Measurements from ENCODE around the gene MCF2L.
"Not testable (repeated sequence)": the region's sequence is repeated elsewhere in the genome, so short reads cannot be mapped to it uniquely, and the experiment has no call there.

The MCF2L gene

DNA sequence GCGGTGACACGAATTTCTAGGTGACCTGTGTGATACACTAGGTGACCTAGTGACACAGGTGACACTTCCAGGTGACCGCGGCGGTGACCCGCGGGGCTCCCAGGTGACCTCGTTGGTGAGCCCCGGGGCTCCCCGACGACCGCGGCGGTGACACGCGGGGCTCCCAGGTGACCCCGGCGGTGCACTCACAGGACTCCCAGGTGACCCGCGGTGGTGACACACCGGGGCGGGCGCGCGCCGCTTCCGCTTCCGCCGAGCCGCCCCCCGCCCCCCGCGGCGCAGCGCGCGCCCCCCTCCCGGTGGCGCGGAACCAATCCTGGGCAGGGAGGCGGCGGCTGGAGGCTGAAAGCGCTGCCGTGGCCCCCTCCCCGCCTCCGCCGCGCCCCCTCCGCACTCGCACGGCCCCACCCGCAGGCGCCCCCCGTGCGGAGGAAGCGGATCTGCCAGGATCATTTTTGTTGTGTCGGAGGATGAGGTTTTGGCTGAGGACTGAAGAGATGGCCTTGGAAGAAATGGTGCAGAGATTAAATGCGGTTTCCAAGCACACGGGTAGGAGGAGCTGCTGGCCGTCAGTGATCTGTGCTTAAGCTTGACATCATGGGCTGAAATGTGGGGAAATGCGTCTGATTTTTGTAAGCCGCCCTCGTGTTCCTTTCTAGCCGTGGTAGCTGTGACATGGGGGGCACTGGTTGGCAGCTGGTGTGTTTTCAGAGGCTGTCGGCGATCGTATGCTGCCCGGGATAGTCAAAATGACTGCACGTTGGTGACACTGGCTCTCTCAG, at the start of gene MCF2L:
Gene MCF2L, plus strand, starts transcription at position 305 of the 782 bp plus-strand sequence. Its CDS starts 166 bp downstream, at position 471.
- in situ Hi-C loops (cut with MboI; ENCODE audit: low sequenced_read_pairs), result no loop called here

DNA sequence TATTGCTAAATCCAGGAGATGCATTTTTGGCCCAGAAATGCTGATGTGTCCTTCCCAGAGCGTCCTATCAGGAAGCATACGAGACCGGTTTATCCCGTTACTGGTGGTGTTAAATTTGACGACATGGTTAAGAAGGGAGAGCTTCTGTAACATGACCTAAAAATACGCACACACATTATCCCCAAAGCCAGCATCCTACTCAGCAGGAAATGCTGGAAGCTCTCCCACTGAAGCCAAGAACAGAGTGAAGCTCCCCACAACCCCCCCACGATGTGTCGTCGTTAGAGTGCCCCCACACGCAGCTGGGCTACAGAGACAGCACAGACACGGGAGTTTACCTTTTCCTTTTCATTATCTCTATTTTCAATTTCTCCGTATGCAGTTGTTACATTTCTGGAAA, 45.1 kb upstream of the MCF2L start:
- in situ Hi-C loops (cut with MboI; ENCODE audit: low sequenced_read_pairs), result no loop called here

- in situ Hi-C loops (cut with MboI; ENCODE audit: low sequenced_read_pairs), result no loop called here
Measured at GRCh38 chr13:112924365-112924764, 44.6 kb upstream of the MCF2L start.

- in situ Hi-C loops (cut with MboI; ENCODE audit: low sequenced_read_pairs), result no loop called here
Measured at GRCh38 chr13:112926003-112926402, 43.0 kb upstream of the MCF2L start.

GRCh38 chr13:112926993-112927392, 42.0 kb upstream of the MCF2L start:
- in situ Hi-C loops (cut with MboI; ENCODE audit: low sequenced_read_pairs), result no loop called here

- in situ Hi-C loops (cut with MboI; ENCODE audit: low sequenced_read_pairs), result no loop called here
Measured at GRCh38 chr13:112928020-112928971, 40.7 kb upstream of the MCF2L start.

- in situ Hi-C loops (cut with MboI; ENCODE audit: low sequenced_read_pairs), result no loop called here
Measured at GRCh38 chr13:112928972-112929782, 39.8 kb upstream of the MCF2L start.

GRCh38 chr13:112929783-112930055, 39.3 kb upstream of the MCF2L start:
- in situ Hi-C loops (cut with MboI; ENCODE audit: low sequenced_read_pairs), result no loop called here

- in situ Hi-C loops (cut with MboI; ENCODE audit: low sequenced_read_pairs), result no loop called here
Measured at GRCh38 chr13:112930192-112930591, 38.8 kb upstream of the MCF2L start.

- in situ Hi-C loops (cut with MboI; ENCODE audit: low sequenced_read_pairs), result no loop called here
Measured at GRCh38 chr13:112931028-112931934, 37.7 kb upstream of the MCF2L start.

DNA sequence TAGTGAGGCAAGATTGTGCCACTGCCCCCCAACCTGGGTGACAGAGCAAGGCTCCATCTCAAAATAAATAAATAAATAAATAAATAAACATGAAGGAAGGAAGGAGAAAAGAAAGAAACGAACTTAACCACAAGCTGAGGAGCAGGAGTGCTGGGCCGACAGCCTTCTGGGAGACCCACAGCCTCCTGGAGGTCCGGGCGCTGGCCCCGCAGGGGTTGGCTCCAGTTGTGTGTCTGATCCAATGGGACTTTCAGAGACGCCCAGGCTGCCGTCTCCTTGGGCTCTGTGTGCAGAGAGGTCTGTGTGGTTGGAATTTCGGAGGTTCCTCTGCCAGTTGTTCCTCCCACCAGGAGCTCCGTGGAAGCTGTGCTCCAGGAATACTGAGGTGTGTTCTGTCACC, 36.0 kb upstream of the MCF2L start:
- in situ Hi-C loops (cut with MboI; ENCODE audit: low sequenced_read_pairs), result no loop called here

DNA sequence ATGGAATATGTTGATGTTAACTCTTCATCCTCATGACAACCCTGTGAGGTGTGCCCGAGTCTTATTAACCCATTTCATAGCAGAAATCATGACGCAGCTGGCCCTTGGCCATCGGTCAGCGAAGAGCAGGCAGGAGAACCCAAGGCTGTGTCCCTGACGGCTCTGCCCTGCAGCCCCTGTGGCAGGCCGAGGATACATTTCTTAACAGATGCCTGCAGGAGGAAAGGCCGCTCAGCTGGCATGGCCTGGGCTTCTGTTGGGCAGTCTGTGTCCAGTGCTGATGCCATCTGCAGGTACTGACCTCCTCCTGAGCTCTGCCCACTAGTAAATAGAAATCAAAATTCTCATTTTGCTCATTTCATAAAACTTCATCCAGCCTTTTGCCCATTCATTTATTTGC, 35.4 kb upstream of the MCF2L start:
- in situ Hi-C loops (cut with MboI; ENCODE audit: low sequenced_read_pairs), result no loop called here

DNA sequence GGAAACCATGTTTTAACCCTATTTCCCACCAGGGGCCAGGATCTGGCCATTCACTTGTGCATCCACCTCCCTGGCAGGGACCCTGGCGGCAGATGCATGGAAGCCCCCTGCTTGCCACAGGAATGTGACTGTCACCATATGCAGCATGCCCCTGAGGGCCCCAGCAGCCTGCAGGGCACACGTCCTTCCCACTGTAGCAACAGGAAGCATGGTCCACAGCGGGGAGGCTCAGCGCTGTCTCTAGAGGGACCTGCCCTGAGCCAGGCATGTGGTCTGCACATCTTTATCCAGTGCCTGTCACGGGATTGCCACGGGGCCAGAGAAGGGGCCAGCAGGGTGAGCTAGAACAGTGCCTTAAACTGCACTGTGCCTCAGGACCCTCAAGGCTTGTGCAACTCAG, 34.9 kb upstream of the MCF2L start:
- in situ Hi-C loops (cut with MboI; ENCODE audit: low sequenced_read_pairs), result no loop called here

DNA sequence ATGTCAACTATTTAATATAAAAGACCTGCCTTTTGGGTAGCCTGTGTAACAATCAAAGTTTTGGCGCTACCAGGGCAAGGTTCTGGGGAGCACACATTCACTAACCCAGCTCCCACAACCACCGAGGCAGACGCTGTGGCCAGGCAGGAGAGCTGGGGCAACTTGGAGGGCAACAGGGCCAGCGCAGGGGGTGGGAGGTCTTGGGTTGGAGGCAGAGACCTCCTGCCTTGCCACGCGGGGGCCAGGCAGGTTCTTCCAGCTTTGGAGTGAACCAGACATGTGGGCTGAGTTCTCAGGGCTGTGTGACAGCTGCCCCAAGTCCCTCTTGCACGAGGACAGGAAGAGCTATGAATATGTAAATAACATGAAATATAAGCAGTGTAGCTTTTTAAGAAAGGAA, 30.3 kb upstream of the MCF2L start:
- in situ Hi-C loops (cut with MboI; ENCODE audit: low sequenced_read_pairs), result no loop called here

GRCh38 chr13:112940236-112940635, 28.8 kb upstream of the MCF2L start:
- in situ Hi-C loops (cut with MboI; ENCODE audit: low sequenced_read_pairs), result no loop called here

DNA sequence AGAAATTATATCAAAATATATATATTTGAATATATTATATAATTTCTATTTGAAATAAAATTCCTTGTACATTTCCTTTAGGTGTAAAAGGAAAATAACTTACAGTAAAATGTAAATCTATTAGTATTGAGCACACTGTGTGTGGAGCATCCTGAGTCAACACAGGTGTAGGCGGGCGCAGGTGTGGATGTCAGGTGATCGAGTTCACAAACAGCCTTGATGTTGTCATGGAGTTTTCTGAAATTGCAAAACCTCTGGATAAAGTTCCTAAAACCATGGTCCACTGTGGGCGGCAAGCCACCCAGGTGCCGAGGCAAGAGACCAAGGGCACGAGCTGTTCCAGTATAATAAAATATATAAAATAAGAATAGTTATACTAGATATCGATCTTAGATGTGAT, 27.7 kb upstream of the MCF2L start:
- in situ Hi-C loops (cut with MboI; ENCODE audit: low sequenced_read_pairs), result no loop called here

- in situ Hi-C loops (cut with MboI; ENCODE audit: low sequenced_read_pairs), result not testable (repeated sequence)
Measured at GRCh38 chr13:112941765-112942164, 27.2 kb upstream of the MCF2L start.

GRCh38 chr13:112942689-112943308, 26.2 kb upstream of the MCF2L start:
- in situ Hi-C loops (cut with MboI; ENCODE audit: low sequenced_read_pairs), result no loop called here

- in situ Hi-C loops (cut with MboI; ENCODE audit: low sequenced_read_pairs), result no loop called here
Measured at GRCh38 chr13:112943309-112944125, 25.5 kb upstream of the MCF2L start.

Data from HL-60/S4 treated with retinoic acid at 250 ng/mL for 4 days and 3 days (cell line).